Epidermal melanocyte (primary cell): ENCODE data around the gene ADGRV1.
A peak's percentile ranks its signal among the peaks of the same experiment; 100 is the strongest.
"Not testable (repeated sequence)": the region's sequence is repeated elsewhere in the genome, so short reads cannot be mapped to it uniquely, and the experiment has no call there.

Experiments used
- DNase-seq: peaks from one replicate; pipeline ENCODE4 v3.0.0; 2011; ENCODE audit warnings: low spot score; ENCODE audit not compliant: insufficient read length

The ADGRV1 gene

GRCh38 chr5:90709323-90710155 is 150.9 kb downstream of the ADGRV1 start:
- DNase-seq: peak; percentile 40

DNA sequence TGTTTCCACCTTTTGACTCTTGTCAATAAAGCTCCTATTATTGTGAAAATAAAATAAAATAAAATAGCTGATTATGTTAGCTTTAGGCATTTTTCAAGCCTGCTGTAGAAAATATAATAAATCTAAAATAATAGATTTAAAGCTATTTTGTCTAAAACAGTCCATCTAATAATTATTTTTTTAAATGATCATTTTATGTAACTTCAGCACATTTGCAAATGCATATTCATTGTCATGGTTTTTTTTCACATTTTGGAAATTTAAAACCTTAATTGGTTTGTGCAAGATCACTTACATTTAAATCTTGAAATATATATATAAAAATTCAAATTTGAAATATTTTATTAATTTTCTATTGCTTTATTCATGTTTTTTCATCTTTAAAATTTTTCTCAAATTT is 159.8 kb downstream of the ADGRV1 start:
- DNase-seq: no peak

DNA sequence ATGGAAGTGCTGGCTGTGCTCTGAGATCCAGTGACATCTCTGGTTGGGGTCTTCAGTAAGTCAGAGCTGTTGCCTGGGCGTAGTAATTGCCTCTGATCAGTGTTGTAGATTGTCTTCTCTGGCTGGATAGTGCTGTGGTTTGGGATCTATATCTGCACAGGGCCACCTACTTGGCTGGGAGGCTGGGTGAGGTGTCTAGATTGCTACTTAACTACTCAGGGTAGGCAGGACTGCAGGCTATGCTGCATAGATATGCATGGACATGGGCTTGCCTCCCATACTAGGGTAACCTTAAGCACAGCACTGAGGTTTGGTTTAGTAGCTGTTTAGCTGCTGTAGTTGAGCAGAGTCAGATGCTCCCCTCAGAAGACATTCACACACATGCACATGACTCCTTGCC is 181.0 kb downstream of the ADGRV1 start:
- no peak for DNase-seq

- no peak for DNase-seq
Observed at GRCh38 chr5:90740244-90740799, 181.7 kb downstream of the ADGRV1 start.

GRCh38 chr5:90741022-90741564 is 182.5 kb downstream of the ADGRV1 start:
- DNase-seq: no peak

GRCh38 chr5:90746119-90746518 is 187.5 kb downstream of the ADGRV1 start:
- no peak for DNase-seq

- DNase-seq: no peak
Observed at GRCh38 chr5:90747175-90747574, 188.6 kb downstream of the ADGRV1 start.

DNA sequence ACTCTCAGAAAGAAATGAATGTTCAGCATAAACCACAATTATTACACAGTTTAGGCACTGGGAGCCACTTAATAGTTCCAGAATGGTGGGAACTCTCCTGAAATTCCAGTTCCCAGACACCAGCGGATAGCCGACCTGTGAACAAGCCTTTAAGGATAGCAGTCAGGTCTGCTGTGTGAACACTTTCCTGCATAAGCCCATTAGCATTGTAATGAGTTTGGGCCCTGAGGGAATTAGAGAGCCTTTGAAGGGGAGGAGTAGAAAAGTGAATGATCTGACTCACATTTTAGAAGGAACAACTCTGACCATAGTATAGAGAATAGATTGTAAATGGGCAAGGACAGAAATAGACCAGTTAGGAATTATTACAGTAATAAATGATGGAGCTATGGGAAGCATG is 189.1 kb downstream of the ADGRV1 start:
- no peak for DNase-seq

GRCh38 chr5:90759119-90759518 is 200.5 kb downstream of the ADGRV1 start:
- DNase-seq: no peak

GRCh38 chr5:90767710-90768109 is 209.1 kb downstream of the ADGRV1 start:
- no peak for DNase-seq

DNA sequence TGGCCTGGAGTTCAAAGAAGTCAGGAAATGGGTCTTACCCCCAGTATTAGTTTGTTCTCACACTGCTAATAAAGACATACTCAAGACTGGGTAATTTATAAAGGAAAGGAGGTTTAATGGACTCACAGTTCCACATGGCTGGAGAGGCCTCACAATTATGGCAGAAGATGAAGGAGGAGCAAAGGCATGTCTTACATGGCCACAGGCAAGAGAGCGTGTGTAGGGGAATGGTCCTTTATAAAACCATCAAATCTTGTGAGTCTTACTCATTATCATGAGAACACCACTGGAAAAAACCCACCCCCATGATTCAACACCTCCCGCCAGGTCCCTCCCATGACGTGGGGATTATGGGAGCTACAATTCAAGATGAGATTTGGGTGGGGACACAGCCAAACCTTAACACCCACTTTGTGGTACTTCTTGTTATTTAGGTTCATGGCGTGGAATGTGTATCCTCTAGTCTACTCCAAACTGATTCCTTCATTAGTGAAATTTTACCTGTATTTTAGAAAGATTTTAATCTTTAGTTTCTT is 211.5 kb downstream of the ADGRV1 start:
- not testable (repeated sequence) for DNase-seq

DNA sequence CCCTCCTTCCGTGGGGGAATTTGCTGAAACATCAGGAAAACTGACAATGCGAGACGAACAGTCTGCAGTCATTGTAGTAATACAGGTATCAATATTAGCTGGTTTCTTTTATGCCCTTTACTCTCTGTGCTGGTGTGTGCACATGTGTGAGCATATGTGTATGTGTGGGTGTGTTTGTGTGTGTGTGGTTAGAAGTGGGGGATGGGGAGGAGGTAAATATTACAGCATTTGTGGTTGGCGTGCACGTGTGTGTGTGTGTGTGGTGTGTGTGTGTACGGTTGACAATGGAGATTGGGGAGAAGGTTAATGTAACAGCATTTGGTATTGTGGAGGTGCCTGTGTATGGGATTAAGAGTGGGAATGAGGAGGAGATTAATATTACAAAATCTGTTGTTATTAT is 219.4 kb downstream of the ADGRV1 start:
- DNase-seq: no peak

GRCh38 chr5:90783460-90784333 is 225.1 kb downstream of the ADGRV1 start:
- DNase-seq: peak; percentile 26

DNA sequence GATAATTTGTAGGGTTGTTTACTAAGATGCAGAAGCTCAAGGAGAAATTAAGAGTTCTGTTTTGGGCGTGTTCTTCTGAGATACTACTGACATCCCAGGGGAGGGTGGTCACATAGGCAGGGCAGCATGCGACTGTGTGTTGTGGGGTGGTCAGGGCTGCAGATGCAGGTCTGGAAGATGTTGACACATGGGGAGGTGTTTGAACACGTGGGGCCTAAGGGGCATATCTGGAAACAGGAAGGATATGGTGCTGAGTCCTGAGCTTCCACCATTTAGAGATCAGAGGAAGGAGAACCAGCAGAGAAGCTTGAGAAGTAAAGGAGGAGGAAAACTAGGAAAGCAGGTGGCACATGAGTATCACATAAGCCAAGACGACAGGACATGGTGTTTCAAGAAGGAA is 228.2 kb downstream of the ADGRV1 start:
- no peak for DNase-seq

DNA sequence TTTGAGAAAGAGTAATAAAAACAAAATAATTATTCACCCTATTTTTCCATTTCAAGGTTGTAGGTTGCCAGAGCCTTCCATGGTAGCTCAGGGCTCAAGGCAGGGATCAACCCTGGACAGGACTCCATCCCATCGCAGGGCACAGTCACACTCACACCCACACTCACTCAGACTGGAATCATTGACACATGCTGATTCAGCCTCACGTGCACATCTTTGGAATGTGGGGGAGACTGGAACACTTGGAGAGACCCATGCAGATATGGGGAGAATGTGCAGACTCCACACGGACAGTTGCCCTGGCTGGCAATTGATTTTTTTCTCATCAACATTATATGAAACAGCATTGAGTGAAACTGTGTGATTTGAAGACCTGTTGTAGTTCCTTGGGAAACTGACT is 234.1 kb downstream of the ADGRV1 start:
- no peak for DNase-seq

DNA sequence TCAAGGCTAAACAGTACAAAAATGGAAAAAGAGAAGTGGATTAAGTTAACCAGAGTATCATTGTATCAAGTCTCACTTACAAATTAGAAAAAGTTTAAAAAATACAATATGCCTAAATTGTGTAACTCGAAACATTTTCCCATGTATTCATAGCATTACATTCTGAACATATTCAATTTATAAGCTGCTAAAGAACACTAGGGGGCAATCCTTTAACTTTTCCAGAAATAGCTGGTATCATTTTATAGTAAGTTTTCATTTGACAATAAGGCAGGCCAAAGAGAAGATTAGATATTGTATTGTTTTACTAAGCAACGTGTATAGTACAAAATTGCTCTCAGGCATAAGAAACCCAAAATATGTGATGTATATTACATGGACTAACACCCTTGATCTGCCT is 234.6 kb downstream of the ADGRV1 start:
- no peak for DNase-seq

DNA sequence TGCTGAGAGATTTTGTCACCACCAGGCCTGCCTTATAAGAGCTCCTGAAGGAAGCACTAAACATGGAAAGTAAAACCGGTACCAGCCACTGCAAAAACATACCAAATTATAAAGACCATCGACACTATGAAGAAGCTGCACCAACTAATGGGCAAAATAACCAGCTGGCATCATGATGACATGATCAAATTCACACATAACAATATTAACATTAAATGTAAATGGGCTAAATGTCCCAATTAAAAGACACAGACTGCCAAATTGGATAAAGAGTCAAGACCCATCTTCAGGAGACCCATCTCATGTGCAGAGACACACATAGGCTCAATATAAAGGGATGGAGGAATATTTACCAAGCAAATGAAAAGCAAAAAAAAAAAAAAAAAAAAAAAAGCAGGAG is 238.3 kb downstream of the ADGRV1 start:
- DNase-seq: not testable (repeated sequence)

GRCh38 chr5:90800082-90800481 is 241.5 kb downstream of the ADGRV1 start:
- DNase-seq: not testable (repeated sequence)

GRCh38 chr5:90800515-90800914 is 241.9 kb downstream of the ADGRV1 start:
- DNase-seq: not testable (repeated sequence)

DNA sequence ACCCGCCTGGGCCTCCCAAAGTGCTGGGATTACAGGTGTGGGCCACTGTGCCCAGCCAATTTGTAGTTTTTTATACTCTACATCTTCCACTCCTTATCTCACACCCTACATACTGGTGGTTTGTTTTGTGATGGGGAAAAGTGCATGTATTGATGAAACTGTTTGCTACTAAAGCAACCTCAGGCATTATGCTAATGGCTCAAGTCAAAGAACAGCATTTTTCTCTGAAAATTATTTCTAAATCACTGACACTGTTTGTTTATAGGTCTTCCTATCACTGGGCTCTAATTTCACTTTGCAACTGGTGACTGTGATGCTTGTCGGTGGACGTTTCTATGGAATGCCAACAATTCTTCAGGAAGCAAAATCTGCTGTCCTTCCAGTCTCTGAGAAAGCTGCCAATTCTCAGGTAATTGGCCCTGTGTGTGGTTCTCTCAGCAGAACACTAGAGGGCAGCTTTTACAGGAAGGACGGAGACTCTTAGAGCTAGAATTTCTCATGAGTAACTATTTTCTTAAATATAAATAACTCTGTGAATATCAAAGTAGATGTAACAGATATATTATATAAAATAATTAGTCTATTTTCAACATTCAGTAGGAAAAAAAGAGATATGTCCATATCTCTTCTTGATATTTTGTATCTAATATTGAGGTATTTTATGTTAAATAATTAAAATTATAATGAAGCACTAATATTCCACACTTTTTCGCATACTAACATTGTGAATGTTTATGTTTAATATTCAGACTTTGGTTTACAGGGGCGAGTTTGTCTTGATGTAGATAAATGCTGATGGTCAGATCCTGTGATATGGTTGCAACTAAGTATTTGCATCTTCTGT is 244.1 kb downstream of the ADGRV1 start:
- peak; percentile 49 for DNase-seq

GRCh38 chr5:90803381-90803780 is 244.8 kb downstream of the ADGRV1 start:
- DNase-seq: no peak
